ENCODE results near the gene WASHC3.
"Not testable (repeated sequence)": the region's sequence is repeated elsewhere in the genome, so short reads cannot be mapped to it uniquely, and the experiment has no call there.

WASHC3 gene

GRCh38 chr12:102050660-102051430 is 10.9 kb downstream of the WASHC3 start:
- no peak for DNase-seq

GRCh38 chr12:102043928-102044327 is 17.9 kb downstream of the WASHC3 start:
- no peak for DNase-seq

- DNase-seq = no peak
Observed at GRCh38 chr12:102033991-102034745, 27.6 kb downstream of the WASHC3 start.

GRCh38 chr12:102031852-102032251 is 29.9 kb downstream of the WASHC3 start:
- DNase-seq = no peak

GRCh38 chr12:102029141-102029540 is 32.6 kb downstream of the WASHC3 start:
- DNase-seq = no peak

- no peak for DNase-seq
Observed at GRCh38 chr12:102026728-102027127, 35.1 kb downstream of the WASHC3 start.

GRCh38 chr12:102024765-102025164 is 37.0 kb downstream of the WASHC3 start:
- no peak for DNase-seq

- no peak for DNase-seq
Observed at GRCh38 chr12:102023343-102023930, 38.4 kb downstream of the WASHC3 start.

- no peak for DNase-seq
Observed at GRCh38 chr12:102022286-102022685, 39.5 kb downstream of the WASHC3 start.

GRCh38 chr12:102021540-102022246 is 40.1 kb downstream of the WASHC3 start:
- DNase-seq = no peak

GRCh38 chr12:102018607-102019006 is 43.2 kb downstream of the WASHC3 start:
- DNase-seq = not testable (repeated sequence)

- DNase-seq = no peak
Observed at GRCh38 chr12:102016472-102016871, 45.3 kb downstream of the WASHC3 start.

GRCh38 chr12:102010265-102010994 is 51.4 kb downstream of the WASHC3 start:
- DNase-seq = no peak

- no peak for DNase-seq
Observed at GRCh38 chr12:102009796-102010195, 52.0 kb downstream of the WASHC3 start.

GRCh38 chr12:102008615-102009126 is 53.1 kb downstream of the WASHC3 start:
- no peak for DNase-seq

- DNase-seq = no peak
Observed at GRCh38 chr12:102005256-102005655, 56.5 kb downstream of the WASHC3 start.

- no peak for DNase-seq
Observed at GRCh38 chr12:101997102-101997501, 64.7 kb downstream of the WASHC3 start.

- no peak for DNase-seq
Observed at GRCh38 chr12:101995684-101996083, 66.1 kb downstream of the WASHC3 start.

- DNase-seq = no peak
Observed at GRCh38 chr12:101992091-101992490, 69.7 kb downstream of the WASHC3 start.

- DNase-seq = no peak
Observed at GRCh38 chr12:101982307-101982706, 79.5 kb downstream of the WASHC3 start.

GRCh38 chr12:101981868-101982267 is 79.9 kb downstream of the WASHC3 start:
- no peak for DNase-seq

GRCh38 chr12:101968770-101969169 is 93.0 kb downstream of the WASHC3 start:
- no peak for DNase-seq
